Loucy (cell line): Measurements from ENCODE around the gene ANKRD45.

ENCODE experiments used
- H2AFZ ChIP-seq: fragments of 200-600 bp; sonication (generic); 2 replicates; pipeline ENCODE4 v1.6.0; 2016; ENCODE audit warnings: antibody characterized with exemption, mild to moderate bottlenecking, low read length, moderate library complexity
- H3F3A ChIP-seq: fragments of 200-600 bp; 2 replicates; pipeline ENCODE4 v1.6.0; 2016; ENCODE audit warnings: antibody characterized with exemption, low read depth, mild to moderate bottlenecking
- H3K27me3 ChIP-seq: fragments of 200-600 bp; sonication (generic); 2 replicates; pipeline ENCODE4 v1.6.1; 2014; ENCODE audit warnings: low read length, mild to moderate bottlenecking; ENCODE audit not compliant: insufficient read depth, poor library complexity, severe bottlenecking
- H3K36me3 ChIP-seq: fragments of 200-600 bp; sonication (generic); 2 replicates; pipeline ENCODE4 v1.6.1; 2016; ENCODE audit warnings: low read length; ENCODE audit not compliant: insufficient read depth
- H3K4me1 ChIP-seq: fragments of 200-600 bp; sonication (generic); 2 replicates; pipeline ENCODE4 v1.5.1; 2014; ENCODE audit warnings: low read length, mild to moderate bottlenecking; ENCODE audit not compliant: insufficient read depth, poor library complexity, severe bottlenecking
- H3K4me2 ChIP-seq: fragments of 200-600 bp; sonication (generic); 2 replicates; pipeline ENCODE4 v1.6.0; 2014; ENCODE audit warnings: antibody characterized with exemption, low read length, low read depth, mild to moderate bottlenecking; ENCODE audit not compliant: poor library complexity, severe bottlenecking
- H3K4me3 ChIP-seq: fragments of 200-600 bp; sonication (generic); 2 replicates; pipeline ENCODE4 v1.5.1; 2014; ENCODE audit warnings: low read length, mild to moderate bottlenecking, mixed read lengths; ENCODE audit not compliant: poor library complexity, severe bottlenecking
- H3K79me2 ChIP-seq: fragments of 200-600 bp; sonication (generic); 2 replicates; pipeline ENCODE4 v1.6.1; 2014; ENCODE audit warnings: low read length; ENCODE audit not compliant: insufficient read depth
- H3K9ac ChIP-seq: fragments of 200-600 bp; sonication (generic); 2 replicates; pipeline ENCODE4 v1.6.0; 2014; ENCODE audit warnings: mild to moderate bottlenecking, low read depth, low read length, moderate library complexity; ENCODE audit not compliant: poor library complexity, severe bottlenecking
- H3K9me2 ChIP-seq: fragments of 200-600 bp; sonication (generic); replicated peaks from 2 replicates; pipeline ENCODE4 v1.6.1; 2016; ENCODE audit warnings: low read depth, low read length, mixed read lengths
- H3K9me3 ChIP-seq: fragments of 200-600 bp; sonication (generic); 2 replicates; pipeline ENCODE4 v1.6.1; 2014; ENCODE audit warnings: mild to moderate bottlenecking, antibody characterized with exemption, low read length, low read depth; ENCODE audit not compliant: insufficient read depth
- H4K20me1 ChIP-seq: fragments of 200-600 bp; sonication (generic); 2 replicates; pipeline ENCODE4 v1.6.0; 2014; ENCODE audit warnings: antibody characterized with exemption, low read length, mild to moderate bottlenecking; ENCODE audit not compliant: insufficient read depth, poor library complexity, severe bottlenecking
- EZH2phosphoT487 ChIP-seq: fragments of 200-600 bp; IDR thresholded peaks from 2 replicates; pipeline ENCODE4 v1.6.1; 2018; ENCODE audit warnings: antibody characterized with exemption, mild to moderate bottlenecking, moderate library complexity, borderline replicate concordance
- TF ChIP-seq, protein P1 (sequence below): fragments of 200-600 bp; sonication (generic); conservative IDR thresholded peaks from 2 replicates; pipeline ENCODE4 v1.5.1; 2014; ENCODE audit warnings: mild to moderate bottlenecking, antibody characterized with exemption, low read length

Gene ANKRD45

DNA sequence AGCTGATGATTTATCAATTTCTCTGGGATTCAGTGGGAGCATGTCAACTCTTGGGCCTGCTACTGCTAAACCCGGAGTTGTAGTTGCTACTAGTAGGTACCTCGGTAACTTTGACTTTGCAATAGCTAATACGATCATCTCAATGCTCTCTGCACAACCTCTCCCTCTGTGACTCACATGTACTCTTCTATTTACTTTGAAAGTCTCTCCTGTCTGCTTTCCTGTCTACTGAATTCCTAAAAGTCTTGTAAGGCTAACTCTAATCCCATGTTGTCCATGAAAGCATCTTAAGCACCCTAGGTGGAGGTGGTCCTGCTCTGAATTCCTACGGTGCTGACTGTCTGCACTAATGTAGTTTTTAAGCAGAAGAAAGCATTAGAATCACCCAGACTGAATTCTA is 96.1 kb downstream of the ANKRD45 start:
- no peak overlapping the region for H3K4me3 ChIP-seq
- H3K27me3 ChIP-seq = no peaks in the 10 kb centered on the region

GRCh38 chr1:173572201-173572873 is 97.3 kb downstream of the ANKRD45 start:
- Histone ChIP-seq H3K79me2 (no peaks in the 10 kb centered on the region), H3K9me2 (no peaks in the 10 kb centered on the region), H3K9ac (no peak overlapping the region), H4K20me1 (no peaks in the 10 kb centered on the region), H3K36me3 (no peaks in the 10 kb centered on the region), H3K9me3 (no peaks in the 10 kb centered on the region), H3K4me1 (no peaks in the 10 kb centered on the region), H3K27me3 (no peaks in the 10 kb centered on the region), H2AFZ (no peak overlapping the region), H3K4me3 (no peak overlapping the region), H3F3A (no peaks in the 10 kb centered on the region), H3K4me2 (no peak overlapping the region)
- no peak for TF ChIP-seq EZH2phosphoT487
- TF ChIP-seq, protein P1, sequence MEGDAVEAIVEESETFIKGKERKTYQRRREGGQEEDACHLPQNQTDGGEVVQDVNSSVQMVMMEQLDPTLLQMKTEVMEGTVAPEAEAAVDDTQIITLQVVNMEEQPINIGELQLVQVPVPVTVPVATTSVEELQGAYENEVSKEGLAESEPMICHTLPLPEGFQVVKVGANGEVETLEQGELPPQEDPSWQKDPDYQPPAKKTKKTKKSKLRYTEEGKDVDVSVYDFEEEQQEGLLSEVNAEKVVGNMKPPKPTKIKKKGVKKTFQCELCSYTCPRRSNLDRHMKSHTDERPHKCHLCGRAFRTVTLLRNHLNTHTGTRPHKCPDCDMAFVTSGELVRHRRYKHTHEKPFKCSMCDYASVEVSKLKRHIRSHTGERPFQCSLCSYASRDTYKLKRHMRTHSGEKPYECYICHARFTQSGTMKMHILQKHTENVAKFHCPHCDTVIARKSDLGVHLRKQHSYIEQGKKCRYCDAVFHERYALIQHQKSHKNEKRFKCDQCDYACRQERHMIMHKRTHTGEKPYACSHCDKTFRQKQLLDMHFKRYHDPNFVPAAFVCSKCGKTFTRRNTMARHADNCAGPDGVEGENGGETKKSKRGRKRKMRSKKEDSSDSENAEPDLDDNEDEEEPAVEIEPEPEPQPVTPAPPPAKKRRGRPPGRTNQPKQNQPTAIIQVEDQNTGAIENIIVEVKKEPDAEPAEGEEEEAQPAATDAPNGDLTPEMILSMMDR = no peak

More for the DNA sequence above, 96.1 kb downstream of the ANKRD45 start:
- Histone ChIP-seq H3K36me3 (no peaks in the 10 kb centered on the region), H3K9ac (no peak overlapping the region), H3F3A (no peaks in the 10 kb centered on the region), H3K4me1 (no peaks in the 10 kb centered on the region), H4K20me1 (no peaks in the 10 kb centered on the region), H3K9me3 (no peaks in the 10 kb centered on the region), H3K9me2 (no peaks in the 10 kb centered on the region), H3K4me2 (no peak overlapping the region), H3K79me2 (no peaks in the 10 kb centered on the region), H2AFZ (no peak overlapping the region)
- TF ChIP-seq EZH2phosphoT487 = no peak
- TF ChIP-seq, protein P1 = no peak

DNA sequence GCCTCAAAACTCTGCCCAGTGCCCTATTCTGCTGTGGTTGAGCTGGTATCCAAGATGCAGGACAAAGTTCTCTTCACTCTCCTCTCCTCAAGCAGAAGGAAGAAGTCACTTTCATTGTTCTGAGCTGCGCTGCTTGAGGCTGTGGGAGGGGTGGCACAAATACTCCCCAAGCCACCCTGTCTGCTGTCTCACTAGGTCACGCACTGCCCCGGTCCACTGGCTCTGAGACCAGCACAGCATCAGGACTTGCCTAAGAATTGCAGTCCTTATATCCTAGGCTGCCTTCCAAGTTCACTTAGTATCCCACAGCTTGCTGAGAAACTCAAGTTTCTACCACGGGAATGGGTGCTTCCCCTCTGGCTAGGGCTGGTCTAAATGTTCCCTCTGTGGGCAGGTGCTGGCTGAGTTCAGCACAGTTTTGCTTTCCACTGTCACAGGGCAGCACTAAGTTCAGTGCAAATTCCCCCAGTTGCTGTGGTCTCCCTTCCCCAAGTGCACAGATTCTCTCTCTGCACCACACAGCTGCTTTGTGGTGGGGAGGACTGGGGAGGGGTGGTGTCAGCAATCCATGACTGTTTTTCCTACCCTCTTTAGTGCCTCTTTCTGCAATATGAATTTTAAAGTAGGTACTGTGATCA is 99.2 kb downstream of the ANKRD45 start:
- TF ChIP-seq, protein P1 = no peak
- TF ChIP-seq EZH2phosphoT487 = no peak
- Histone ChIP-seq H3K9me2 (no peaks in the 10 kb centered on the region), H3K4me3 (no peak overlapping the region), H3K9me3 (no peaks in the 10 kb centered on the region), H3K9ac (no peak overlapping the region), H3K27me3 (no peaks in the 10 kb centered on the region), H3K4me2 (no peak overlapping the region), H3F3A (no peaks in the 10 kb centered on the region), H3K79me2 (no peaks in the 10 kb centered on the region), H2AFZ (0 out of 2 replicates have a peak overlapping the region, but pooled peaks have one; percentile 41), H3K36me3 (no peaks in the 10 kb centered on the region), H3K4me1 (no peaks in the 10 kb centered on the region), H4K20me1 (no peaks in the 10 kb centered on the region)
